Gastrocnemius medialis (tissue), 4 donors: ENCODE data around the gene IFNK.

Experiments used
- CTCF ChIP-seq, 5 experiments: fragments of 450-650 bp in 3 of 5; fragments of 200-600 bp in 2 of 5; sonication (generic) in 2 of 5; IDR thresholded peaks in 4 of 5; conservative IDR thresholded peaks in 1 of 5; 1 replicate in 4 of 5; 2 replicates in 1 of 5; pipeline ENCODE4 v1.5.1; 2016 to 2019; ENCODE audit warnings: antibody characterized with exemption in 5 of 5, mild to moderate bottlenecking in 3 of 5, moderate library complexity in 3 of 5
- POLR2A ChIP-seq, 2 donors: fragments of 450-650 bp; IDR thresholded peaks; one replicate each; pipeline ENCODE4 v1.6.1; 2017; ENCODE audit warnings: antibody characterized with exemption in 2 of 2, mild to moderate bottlenecking in 2 of 2, moderate library complexity in 2 of 2

GRCh38 chr9:27549196-27549755 lies 25.2 kb downstream of the IFNK start:
- TF ChIP-seq CTCF (IDR thresholded peaks at IDR 0.05 in 4 of 5, conservative IDR thresholded peaks at IDR 0.05 in 1 of 5) (no peak), POLR2A (IDR thresholded peaks at IDR 0.05) (no peak)
